ENCODE data around the gene GMDS. TPM values are rescaled to one million over a fixed set of nuclear protein-coding genes. Genes with fewer than 3 reads are reported as not detected.

The GMDS gene
- polyA plus RNA-seq, 1 of the 3 experiments (the other 2 are of a cell fraction), result 12.3 TPM

GRCh38 chr6:1658212-1659005 lies 587.0 kb downstream of the GMDS start:
- TF ChIP-seq NFIC (IDR thresholded peaks at IDR 0.05; ENCODE audit: borderline replicate concordance) (no peak), ELF1 (IDR thresholded peaks at IDR 0.05) (no peak), YY1 (IDR thresholded peaks at IDR 0.05; ENCODE audit: low read depth) (no peak), FOXM1 (IDR thresholded peaks at IDR 0.05; ENCODE audit: low read depth) (no peak), MAX (IDR thresholded peaks at IDR 0.05; ENCODE audit: low read depth) (no peak), POLR2AphosphoS5 (IDR thresholded peaks at IDR 0.05; ENCODE audit: low read depth, low read length) (no peak), NRF1 (IDR thresholded peaks at IDR 0.05; ENCODE audit: low read depth, low read length) (no peak), IRF3 (IDR thresholded peaks at IDR 0.05; ENCODE audit: low read depth, low read length) (no peak), PBX3 (IDR thresholded peaks at IDR 0.05) (no peak), MEF2A (IDR thresholded peaks at IDR 0.05; ENCODE audit: borderline replicate concordance, low read depth) (no peak), TAF1 (IDR thresholded peaks at IDR 0.05; ENCODE audit: borderline replicate concordance, low read depth, low read length) (no peak), GABPA (IDR thresholded peaks at IDR 0.05; ENCODE audit: low read depth) (no peak), REST (IDR thresholded peaks at IDR 0.05; ENCODE audit: low read depth, low read length) (no peak), EZH2phosphoT487 (IDR thresholded peaks at IDR 0.05; ENCODE audit: borderline replicate concordance, low read depth) (no peak), FOXJ3 (CRISPR knock-in tag; IDR thresholded peaks at IDR 0.05) (no peak)
- no peaks in the 10 kb centered on the region for H3K36me3 ChIP-seq (replicated peaks in 1 of 2; ENCODE audit: control insufficient read depth in 1 of 2, insufficient read depth in 2 of 2, low read length in 1 of 2)
- no peaks in the 10 kb centered on the region for H3F3A ChIP-seq (replicated peaks; ENCODE audit: insufficient read depth)
- ChIA-PET CTCF (no interaction called here), POLR2A (no interaction called here)
- H3K4me1 ChIP-seq (ENCODE audit: control insufficient read depth in 1 of 2, insufficient read depth in 2 of 2, low read depth in 1 of 2, low read length in 1 of 2), result peaks cover 0 to 2% of the 10 kb centered on the region in 2 experiments; a peak in 1 of 4 replicates
- no peaks in the 10 kb centered on the region for H3K27me3 ChIP-seq (ENCODE audit: insufficient read depth)
- H3K9me2 ChIP-seq, result no peaks in the 10 kb centered on the region
- no peak overlapping the region for H3K27ac ChIP-seq (ENCODE audit: low read depth in 2 of 2, low read length in 1 of 2)
- H3K4me2 ChIP-seq, result no peak overlapping the region
- no peaks in the 10 kb centered on the region for H4K20me1 ChIP-seq (ENCODE audit: insufficient read depth)
- H3K9ac ChIP-seq, result no peak overlapping the region
- H3K9me3 ChIP-seq, result no peaks in the 10 kb centered on the region
- WGBS (ENCODE audit: low lambda C conversion rate), result 90% methylated on average over 15 of the region's 15 CpGs
- H3K4me3 ChIP-seq (ENCODE audit: low read depth in 2 of 2, low read length in 1 of 2), result no peak overlapping the region
- no peak overlapping the region for H2AFZ ChIP-seq (ENCODE audit: low read depth)
- no peaks in the 10 kb centered on the region for H3K79me2 ChIP-seq (ENCODE audit: insufficient read depth)
- DNase-seq, result no peak

All from SK-N-SH (cell line).